GM12873 (cell line): ENCODE measurements around the gene PRDM13.

Source experiments
- CTCF ChIP-seq: IDR thresholded peaks from 2 replicates; pipeline ENCODE4 v1.5.1; 2012; ENCODE audit warnings: low read depth, mild to moderate bottlenecking, moderate library complexity, low read length, control low read depth; ENCODE audit not compliant: insufficient read depth; ENCODE audit errors: missing control alignments

PRDM13 gene

DNA sequence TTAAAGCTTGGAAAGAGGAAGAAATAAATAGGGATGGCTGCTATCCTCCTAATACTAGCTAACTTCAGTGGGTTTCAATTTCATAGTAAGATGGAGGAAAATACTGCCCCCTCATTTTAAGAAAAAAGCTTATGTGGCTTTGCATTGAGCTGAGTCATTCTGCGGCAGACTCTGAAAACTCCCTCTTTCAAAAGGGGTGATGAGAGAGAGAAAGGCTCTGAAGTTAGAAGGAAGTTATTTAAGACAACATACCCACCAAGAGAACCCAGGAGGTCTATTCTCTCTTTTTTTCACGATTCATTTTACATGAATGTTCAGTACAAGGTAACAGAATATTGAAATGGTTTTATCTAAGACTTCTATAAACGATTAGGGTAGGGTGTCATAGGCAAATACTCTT lies 4.5 kb downstream of the PRDM13 start:
- TF ChIP-seq CTCF = no peak

- no peak for TF ChIP-seq CTCF
These were observed 6.1 kb downstream of the PRDM13 start for GRCh38 chr6:99612551-99613408.

- TF ChIP-seq CTCF = peak; percentile 61
These were observed 6.7 kb downstream of the PRDM13 start for GRCh38 chr6:99613409-99613704.

DNA sequence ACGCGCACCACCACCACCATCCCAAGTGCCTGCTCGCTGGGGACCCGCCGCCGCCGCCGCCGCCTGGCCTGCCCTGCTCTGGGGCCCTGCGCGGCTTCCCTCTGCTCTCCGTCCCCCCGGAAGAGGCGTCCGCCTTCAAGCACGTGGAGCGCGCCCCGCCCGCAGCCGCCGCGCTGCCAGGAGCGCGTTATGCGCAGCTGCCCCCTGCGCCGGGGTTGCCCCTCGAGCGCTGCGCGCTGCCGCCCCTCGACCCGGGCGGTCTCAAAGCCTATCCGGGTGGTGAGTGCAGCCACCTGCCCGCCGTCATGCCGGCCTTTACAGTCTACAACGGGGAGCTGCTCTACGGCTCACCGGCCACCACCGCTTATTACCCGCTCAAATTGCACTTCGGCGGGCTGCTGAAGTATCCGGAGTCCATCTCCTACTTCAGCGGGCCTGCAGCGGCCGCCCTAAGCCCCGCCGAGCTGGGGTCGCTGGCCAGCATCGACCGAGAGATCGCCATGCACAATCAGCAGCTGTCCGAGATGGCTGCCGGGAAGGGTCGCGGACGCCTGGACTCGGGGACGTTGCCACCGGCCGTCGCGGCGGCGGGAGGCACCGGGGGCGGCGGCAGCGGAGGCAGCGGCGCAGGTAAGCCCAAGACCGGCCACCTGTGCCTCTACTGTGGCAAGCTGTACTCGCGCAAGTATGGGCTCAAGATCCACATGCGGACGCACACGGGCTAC lies 7.2 kb downstream of the PRDM13 start:
- no peak for TF ChIP-seq CTCF

DNA sequence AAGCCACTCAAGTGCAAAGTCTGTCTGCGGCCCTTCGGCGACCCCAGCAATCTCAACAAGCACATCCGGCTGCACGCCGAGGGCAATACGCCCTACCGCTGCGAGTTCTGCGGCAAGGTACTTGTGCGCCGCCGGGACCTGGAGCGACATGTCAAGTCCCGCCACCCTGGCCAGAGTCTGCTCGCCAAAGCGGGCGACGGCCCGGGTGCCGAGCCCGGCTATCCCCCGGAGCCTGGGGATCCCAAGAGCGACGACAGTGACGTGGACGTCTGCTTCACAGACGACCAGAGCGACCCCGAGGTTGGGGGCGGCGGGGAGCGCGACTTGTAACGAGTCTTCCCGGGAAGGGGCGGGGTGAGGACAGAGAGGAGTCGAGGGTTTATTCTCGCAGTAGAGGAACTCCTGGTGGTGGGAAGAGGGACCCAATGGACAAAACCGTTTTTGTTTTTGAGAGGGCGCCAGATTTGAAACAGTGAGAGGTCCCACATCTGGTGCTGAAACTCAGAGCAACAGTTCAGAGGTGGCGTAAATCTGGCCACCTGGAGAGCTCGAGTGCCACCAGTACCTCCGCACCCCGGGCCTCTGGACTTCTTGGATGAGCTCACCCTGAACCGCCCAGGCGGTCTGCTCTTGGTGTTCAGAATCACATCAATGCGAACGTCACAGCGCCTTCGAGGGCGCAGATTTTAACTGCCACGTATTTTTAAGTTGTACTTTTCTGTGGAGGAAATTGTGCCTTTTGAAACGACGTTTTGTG lies 8.0 kb downstream of the PRDM13 start:
- TF ChIP-seq CTCF = no peak

GRCh38 chr6:99617131-99617530 lies 10.5 kb downstream of the PRDM13 start:
- TF ChIP-seq CTCF = no peak
